Kidney (tissue), 14 donors: ENCODE measurements around the gene FKBP10. TPM values are rescaled to one million over a fixed set of nuclear protein-coding genes. Genes with fewer than 3 reads are reported as not detected.

Experiments
- DNase-seq, 5 donors: peaks; one replicate each; pipeline ENCODE4 v3.0.0-alpha.2; 2013 to 2020
- FAIRE-seq: peaks from 2 replicates; lab custom pipeline; 2012; peaks lifted over from hg19 to GRCh38; lab: Jason Lieb, UNC
- H3K27ac ChIP-seq, 2 donors: one replicate each; pipeline ENCODE4 v1.7.0; 2013; ENCODE audit warnings: low read depth in 2 of 2, low read length in 2 of 2, inconsistent platforms in 1 of 2
- H3K27me3 ChIP-seq: one replicate; pipeline ENCODE4 v1.7.1; 2013; ENCODE audit warnings: low read length, inconsistent platforms; ENCODE audit not compliant: control insufficient read depth, insufficient read depth
- H3K36me3 ChIP-seq, 3 donors: one replicate each; pipeline versions ENCODE4 v1.7.0 to v1.7.1; 2013; ENCODE audit warnings: low read length in 3 of 3, control low read depth in 1 of 3, inconsistent platforms in 1 of 3; ENCODE audit not compliant: insufficient read depth in 3 of 3, control insufficient read depth in 2 of 3
- H3K4me1 ChIP-seq, 3 donors: one replicate each; pipeline versions ENCODE4 v1.7.0 to v1.7.1; 2013; ENCODE audit warnings: low read length in 3 of 3, inconsistent platforms in 1 of 3, low read depth in 1 of 3; ENCODE audit not compliant: control insufficient read depth in 2 of 3, insufficient read depth in 2 of 3
- H3K4me3 ChIP-seq, 3 donors: one replicate each; pipeline versions ENCODE4 v1.7.0 to v1.8.1; 2013; ENCODE audit warnings: low read length in 3 of 3, control low read depth in 1 of 3, inconsistent platforms in 1 of 3
- H3K9ac ChIP-seq, 3 donors: one replicate each; pipeline versions ENCODE4 v1.7.0 to v1.7.1; 2013; ENCODE audit warnings: low read length in 3 of 3, control low read depth in 1 of 3, inconsistent platforms in 1 of 3
- H3K9me3 ChIP-seq, 3 donors: one replicate each; pipeline versions ENCODE4 v1.7.0 to v1.7.1; 2013; ENCODE audit warnings: low read length in 3 of 3, control low read depth in 1 of 3, inconsistent platforms in 1 of 3; ENCODE audit not compliant: control insufficient read depth in 2 of 3, insufficient read depth in 1 of 3
- CTCF ChIP-seq: IDR thresholded peaks from 3 replicates; pipeline ENCODE4 v1.5.1; 2012; ENCODE audit warnings: mild to moderate bottlenecking, moderate library complexity, borderline replicate concordance; ENCODE audit not compliant: insufficient read depth; ENCODE audit errors: extremely low read depth
- intact Hi-C: fragments of 100-400 bp; cut with DNase I; formaldehyde crosslinking; loops from one replicate; pipeline ENCODE4 v1.11.1; 2022
- polyA plus RNA-seq: library from polyadenylated mRNA; stranded (reverse); fragments of 350-450 nt; fragmentation: Illumina TruSeq; extraction: RNeasy Lipid Tissue Mini Kit (QIAGEN cat#74804); gene quantifications from one replicate; pipeline ENCODE4 v1.2.3, GENCODE V29; 2014; ENCODE audit warnings: low read depth, low replicate concordance; ENCODE audit not compliant: insufficient read depth
- total RNA-seq: library from RNA; stranded (reverse); fragmentation: NEBNext Ultra II Directional; extraction: Animal tissue kit (Norgen Biotek cat#: 25700); gene quantifications from one replicate; pipeline ENCODE4 v1.2.1, GENCODE V29; 2021
- donor health status: control.
- donor health status: control.
- donor health status: control.
- donor health status: control.
- donor health status: control.
- donor health status: DM: yes; HTN: yes; CAD: no.
- donor health status: Normal renal cell carcinoma (clear cell type).

The FKBP10 gene
- total and polyA plus RNA-seq, 2 donors from 2014 or later = 19.6 to 38.3 TPM

- DNase-seq (peak in 4 of 5 donors; percentile 35 to 74 (median 47)), FAIRE-seq (no peak)
- Histone ChIP-seq H3K9ac (no peak overlapping the region), H3K36me3 (no peaks in the 10 kb centered on the region), H3K4me3 (peak overlapping the region in 1 of 3 donors; percentile 7), H3K27me3 (no peaks in the 10 kb centered on the region), H3K27ac (no peak overlapping the region), H3K4me1 (peaks cover 0 to 21% (median 13%) of the 10 kb centered on the region in 3 donors), H3K9me3 (no peaks in the 10 kb centered on the region)
- intact Hi-C loops = no loop called here
- no peak for TF ChIP-seq CTCF
Observed at GRCh38 chr17:41814195-41814594, 1.4 kb downstream of the FKBP10 start.

- Histone ChIP-seq H3K9ac (no peak overlapping the region), H3K9me3 (no peaks in the 10 kb centered on the region), H3K4me3 (no peak overlapping the region), H3K4me1 (peaks cover 0 to 10% (median 8%) of the 10 kb centered on the region in 3 donors), H3K27ac (no peak overlapping the region), H3K36me3 (no peaks in the 10 kb centered on the region), H3K27me3 (no peaks in the 10 kb centered on the region)
- no peak for TF ChIP-seq CTCF
- intact Hi-C loops = no loop called here
- DNase-seq = no peak
- no peak for FAIRE-seq
Observed at GRCh38 chr17:41816637-41817320, 4.0 kb downstream of the FKBP10 start.

GRCh38 chr17:41818024-41818423, 5.2 kb downstream of the FKBP10 start:
- peaks cover 0 to 8% (median 5%) of the 10 kb centered on the region in 3 donors for H3K4me1 ChIP-seq
- FAIRE-seq = no peak
- H3K27ac ChIP-seq = no peak overlapping the region
- TF ChIP-seq CTCF = no peak
- H3K9ac ChIP-seq = no peak overlapping the region
- H3K27me3 ChIP-seq = no peaks in the 10 kb centered on the region
- no peaks in the 10 kb centered on the region for H3K36me3 ChIP-seq
- H3K4me3 ChIP-seq = no peak overlapping the region
- H3K9me3 ChIP-seq = no peaks in the 10 kb centered on the region
- no peak for DNase-seq
- intact Hi-C loops = no loop called here
